Measurements from ENCODE around the gene TMEM198.

Gene TMEM198

DNA sequence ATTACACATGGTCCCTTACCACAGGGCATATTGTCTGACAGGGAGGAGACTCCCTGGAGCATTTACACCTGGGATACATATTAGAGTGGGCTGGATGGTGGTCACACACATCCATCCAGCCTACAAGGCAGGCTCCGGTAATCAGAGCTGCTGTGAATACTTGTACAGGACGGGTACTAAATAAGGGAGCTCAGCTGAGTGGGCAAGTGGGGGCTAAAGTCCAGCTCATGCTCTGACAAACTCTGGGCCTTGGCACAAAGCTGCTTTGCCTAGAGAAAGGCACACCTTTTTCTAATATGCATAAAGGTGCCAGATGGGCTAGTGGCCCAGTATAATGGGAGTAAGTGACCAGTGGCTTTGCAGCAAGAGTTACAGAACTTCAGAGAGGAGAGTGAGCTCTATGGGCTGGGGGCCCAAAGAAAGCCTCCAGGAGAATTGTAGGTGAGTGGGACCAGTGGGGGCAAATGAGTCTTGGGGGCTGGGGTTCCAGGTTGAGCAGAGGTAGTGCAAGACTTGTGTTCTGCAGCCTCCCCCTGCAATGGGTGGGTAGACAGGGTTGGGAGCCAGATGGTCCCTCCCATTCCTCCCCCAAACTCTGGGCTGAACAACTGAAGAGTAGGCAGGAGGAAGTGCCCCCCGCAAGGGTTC lies 1.6 kb downstream of the TMEM198 start:
- peaks cover 25% of the 10 kb centered on the region for H3K4me1 ChIP-seq (ENCODE audit: control insufficient read depth, insufficient read depth, low read length, poor library complexity, severe bottlenecking)
- H3K4me3 ChIP-seq (ENCODE audit: insufficient read depth, low read depth, low read length, poor library complexity, severe bottlenecking) = no peak overlapping the region
- H3K36me3 ChIP-seq (ENCODE audit: control insufficient read depth, insufficient read depth, low read length) = no peaks in the 10 kb centered on the region
- H3K27ac ChIP-seq (ENCODE audit: insufficient read depth, low read length, poor library complexity, severe bottlenecking) = no peak overlapping the region
- no peaks in the 10 kb centered on the region for H3K27me3 ChIP-seq (replicated peaks; ENCODE audit: control insufficient read depth, insufficient read depth, low read length, poor library complexity, severe bottlenecking)
- no peaks in the 10 kb centered on the region for H3K9me3 ChIP-seq (ENCODE audit: control insufficient read depth, low read length)
- DNase-seq = no peak

DNA sequence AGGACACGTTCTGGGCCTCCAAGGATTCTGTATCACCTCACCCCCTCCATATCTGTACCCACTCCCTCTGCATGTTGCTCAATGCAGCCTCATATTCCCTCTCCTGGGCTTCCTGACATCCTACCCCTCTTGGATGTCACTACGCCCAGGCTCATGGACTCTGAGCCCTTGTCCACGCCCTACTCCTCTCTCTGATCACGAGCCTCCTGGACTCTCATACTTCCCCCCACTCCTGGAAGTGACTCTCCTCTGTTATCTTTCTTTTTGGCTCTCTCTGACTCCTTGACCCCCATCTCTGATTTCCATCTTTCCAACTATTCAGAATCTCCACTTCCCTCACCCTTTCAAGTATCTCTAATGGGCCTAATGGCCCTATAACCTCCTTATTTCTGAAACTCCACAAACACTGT lies 2.1 kb downstream of the TMEM198 start:
- no peaks in the 10 kb centered on the region for H3K36me3 ChIP-seq (ENCODE audit: control insufficient read depth, insufficient read depth, low read length)
- no peaks in the 10 kb centered on the region for H3K9me3 ChIP-seq (ENCODE audit: control insufficient read depth, low read length)
- no peak overlapping the region for H3K27ac ChIP-seq (ENCODE audit: insufficient read depth, low read length, poor library complexity, severe bottlenecking)
- H3K4me1 ChIP-seq (ENCODE audit: control insufficient read depth, insufficient read depth, low read length, poor library complexity, severe bottlenecking) = peaks cover 25% of the 10 kb centered on the region
- H3K4me3 ChIP-seq (ENCODE audit: insufficient read depth, low read depth, low read length, poor library complexity, severe bottlenecking) = no peak overlapping the region
- DNase-seq = no peak
- no peaks in the 10 kb centered on the region for H3K27me3 ChIP-seq (replicated peaks; ENCODE audit: control insufficient read depth, insufficient read depth, low read length, poor library complexity, severe bottlenecking)

DNA sequence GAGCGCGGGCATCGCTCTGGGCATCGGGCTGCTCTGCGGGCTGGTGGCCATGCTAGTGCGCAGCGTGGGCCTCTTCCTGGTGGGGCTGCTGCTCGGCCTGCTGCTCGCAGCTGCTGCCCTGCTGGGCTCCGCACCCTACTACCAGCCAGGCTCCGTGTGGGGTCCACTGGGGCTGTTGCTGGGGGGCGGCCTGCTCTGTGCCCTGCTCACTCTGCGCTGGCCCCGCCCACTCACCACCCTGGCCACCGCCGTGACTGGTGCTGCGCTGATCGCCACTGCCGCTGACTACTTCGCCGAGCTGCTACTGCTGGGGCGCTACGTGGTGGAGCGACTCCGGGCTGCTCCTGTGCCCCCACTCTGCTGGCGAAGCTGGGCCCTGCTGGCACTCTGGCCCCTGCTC lies 3.8 kb downstream of the TMEM198 start:
- Histone ChIP-seq H3K9me3 (ENCODE audit: control insufficient read depth, low read length) (no peaks in the 10 kb centered on the region), H3K36me3 (ENCODE audit: control insufficient read depth, insufficient read depth, low read length) (no peaks in the 10 kb centered on the region), H3K4me1 (ENCODE audit: control insufficient read depth, insufficient read depth, low read length, poor library complexity, severe bottlenecking) (peaks cover 20% of the 10 kb centered on the region), H3K27ac (ENCODE audit: insufficient read depth, low read length, poor library complexity, severe bottlenecking) (no peak overlapping the region), H3K4me3 (ENCODE audit: insufficient read depth, low read depth, low read length, poor library complexity, severe bottlenecking) (no peak overlapping the region), H3K27me3 (replicated peaks; ENCODE audit: control insufficient read depth, insufficient read depth, low read length, poor library complexity, severe bottlenecking) (peaks cover 8% of the 10 kb centered on the region)
- no peak for DNase-seq

DNA sequence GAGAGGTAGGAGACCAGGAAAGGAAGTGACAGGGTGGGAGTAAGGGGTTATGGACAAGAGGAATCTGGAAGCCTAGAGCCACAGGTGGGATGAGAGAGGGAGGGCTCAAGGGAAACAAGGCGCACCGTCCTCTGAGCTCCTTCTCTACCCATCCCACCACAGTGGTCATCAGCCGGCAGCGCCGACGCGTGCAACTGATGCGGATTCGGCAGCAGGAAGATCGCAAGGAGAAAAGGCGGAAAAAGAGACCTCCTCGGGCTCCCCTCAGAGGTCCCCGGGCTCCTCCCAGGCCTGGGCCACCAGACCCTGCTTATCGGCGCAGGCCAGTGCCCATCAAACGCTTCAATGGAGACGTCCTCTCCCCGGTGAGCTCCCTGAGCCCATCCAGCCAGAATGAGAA lies 5.2 kb downstream of the TMEM198 start:
- Histone ChIP-seq H3K36me3 (ENCODE audit: control insufficient read depth, insufficient read depth, low read length) (no peaks in the 10 kb centered on the region), H3K9me3 (ENCODE audit: control insufficient read depth, low read length) (no peaks in the 10 kb centered on the region), H3K4me1 (ENCODE audit: control insufficient read depth, insufficient read depth, low read length, poor library complexity, severe bottlenecking) (peaks cover 18% of the 10 kb centered on the region), H3K27me3 (replicated peaks; ENCODE audit: control insufficient read depth, insufficient read depth, low read length, poor library complexity, severe bottlenecking) (peaks cover 22% of the 10 kb centered on the region), H3K27ac (ENCODE audit: insufficient read depth, low read length, poor library complexity, severe bottlenecking) (no peak overlapping the region), H3K4me3 (ENCODE audit: insufficient read depth, low read depth, low read length, poor library complexity, severe bottlenecking) (no peak overlapping the region)
- DNase-seq = no peak

DNA sequence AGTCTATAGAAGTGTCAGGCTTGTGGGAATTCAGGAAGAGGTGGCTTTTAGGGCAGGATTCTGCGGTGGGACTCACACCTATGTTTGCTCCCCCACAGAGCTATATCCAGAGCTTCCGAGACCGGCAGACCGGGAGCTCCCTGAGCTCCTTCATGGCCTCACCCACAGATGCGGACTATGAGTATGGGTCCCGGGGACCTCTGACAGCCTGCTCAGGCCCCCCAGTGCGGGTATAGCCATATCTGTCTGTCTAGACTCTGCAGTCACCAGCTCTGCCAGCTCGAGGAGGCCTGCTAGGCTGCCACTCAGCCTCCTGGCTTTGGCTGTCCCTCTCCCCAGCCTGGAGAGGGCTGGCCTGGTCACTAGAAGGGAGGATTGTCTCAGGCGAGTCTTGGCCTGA lies 5.8 kb downstream of the TMEM198 start:
- no peaks in the 10 kb centered on the region for H3K36me3 ChIP-seq (ENCODE audit: control insufficient read depth, insufficient read depth, low read length)
- no peaks in the 10 kb centered on the region for H3K9me3 ChIP-seq (ENCODE audit: control insufficient read depth, low read length)
- DNase-seq = no peak
- H3K27ac ChIP-seq (ENCODE audit: insufficient read depth, low read length, poor library complexity, severe bottlenecking) = no peak overlapping the region
- H3K4me1 ChIP-seq (ENCODE audit: control insufficient read depth, insufficient read depth, low read length, poor library complexity, severe bottlenecking) = peaks cover 15% of the 10 kb centered on the region
- no peak overlapping the region for H3K4me3 ChIP-seq (ENCODE audit: insufficient read depth, low read depth, low read length, poor library complexity, severe bottlenecking)
- H3K27me3 ChIP-seq (replicated peaks; ENCODE audit: control insufficient read depth, insufficient read depth, low read length, poor library complexity, severe bottlenecking) = peaks cover 23% of the 10 kb centered on the region

DNA sequence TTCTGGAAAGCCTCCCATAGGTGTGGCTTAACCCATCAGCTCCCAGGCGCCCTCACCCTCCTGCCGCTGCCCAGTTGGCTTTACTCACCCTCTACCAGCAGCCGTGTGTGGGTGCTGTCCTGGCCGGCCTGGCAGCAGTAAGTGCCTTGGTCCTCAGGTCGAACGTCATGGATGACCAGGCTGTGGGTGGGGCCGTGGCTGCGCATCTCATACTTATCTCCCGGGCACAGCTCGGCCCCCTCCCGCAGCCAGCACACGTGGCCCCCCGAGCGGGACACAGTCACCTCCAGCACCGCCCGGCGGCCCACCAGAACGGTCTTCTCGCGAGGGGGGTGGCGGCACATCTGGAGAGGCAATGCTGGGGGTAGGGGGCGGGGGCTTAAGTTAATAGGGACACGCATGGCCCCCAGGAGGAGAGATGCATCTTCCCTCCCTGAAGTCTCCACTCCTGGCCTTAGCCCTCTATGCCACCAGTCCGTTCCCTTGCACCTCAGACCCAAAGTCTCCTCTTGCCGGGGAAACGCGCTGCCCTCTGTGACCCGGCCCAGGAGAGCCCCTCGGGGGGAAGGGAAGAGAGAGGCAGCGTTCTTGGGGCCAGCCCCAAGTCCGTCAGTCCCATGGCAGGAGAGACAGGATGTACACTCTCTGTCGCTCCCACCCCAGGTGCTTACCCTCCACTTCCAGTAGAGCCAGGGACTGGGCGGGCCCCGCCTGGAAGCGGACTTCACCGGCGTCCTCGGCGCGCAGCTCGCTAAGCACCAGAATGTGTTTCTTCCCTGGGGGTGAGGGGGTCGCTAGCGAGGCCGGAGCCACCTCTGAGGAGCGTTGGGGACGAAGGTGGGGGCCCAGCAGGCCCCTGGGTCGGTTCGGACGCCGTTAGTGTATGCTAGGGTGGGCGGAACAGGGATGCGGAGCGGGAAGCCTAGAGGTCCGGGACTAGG lies 7.9 kb downstream of the TMEM198 start:
- Histone ChIP-seq H3K4me1 (ENCODE audit: control insufficient read depth, insufficient read depth, low read length, poor library complexity, severe bottlenecking) (peaks cover 15% of the 10 kb centered on the region), H3K27ac (ENCODE audit: insufficient read depth, low read length, poor library complexity, severe bottlenecking) (no peak overlapping the region), H3K9me3 (ENCODE audit: control insufficient read depth, low read length) (no peaks in the 10 kb centered on the region), H3K27me3 (replicated peaks; ENCODE audit: control insufficient read depth, insufficient read depth, low read length, poor library complexity, severe bottlenecking) (peaks cover 23% of the 10 kb centered on the region), H3K36me3 (ENCODE audit: control insufficient read depth, insufficient read depth, low read length) (no peaks in the 10 kb centered on the region), H3K4me3 (ENCODE audit: insufficient read depth, low read depth, low read length, poor library complexity, severe bottlenecking) (peak overlapping the region; percentile 48)
- no peak for DNase-seq

DNA sequence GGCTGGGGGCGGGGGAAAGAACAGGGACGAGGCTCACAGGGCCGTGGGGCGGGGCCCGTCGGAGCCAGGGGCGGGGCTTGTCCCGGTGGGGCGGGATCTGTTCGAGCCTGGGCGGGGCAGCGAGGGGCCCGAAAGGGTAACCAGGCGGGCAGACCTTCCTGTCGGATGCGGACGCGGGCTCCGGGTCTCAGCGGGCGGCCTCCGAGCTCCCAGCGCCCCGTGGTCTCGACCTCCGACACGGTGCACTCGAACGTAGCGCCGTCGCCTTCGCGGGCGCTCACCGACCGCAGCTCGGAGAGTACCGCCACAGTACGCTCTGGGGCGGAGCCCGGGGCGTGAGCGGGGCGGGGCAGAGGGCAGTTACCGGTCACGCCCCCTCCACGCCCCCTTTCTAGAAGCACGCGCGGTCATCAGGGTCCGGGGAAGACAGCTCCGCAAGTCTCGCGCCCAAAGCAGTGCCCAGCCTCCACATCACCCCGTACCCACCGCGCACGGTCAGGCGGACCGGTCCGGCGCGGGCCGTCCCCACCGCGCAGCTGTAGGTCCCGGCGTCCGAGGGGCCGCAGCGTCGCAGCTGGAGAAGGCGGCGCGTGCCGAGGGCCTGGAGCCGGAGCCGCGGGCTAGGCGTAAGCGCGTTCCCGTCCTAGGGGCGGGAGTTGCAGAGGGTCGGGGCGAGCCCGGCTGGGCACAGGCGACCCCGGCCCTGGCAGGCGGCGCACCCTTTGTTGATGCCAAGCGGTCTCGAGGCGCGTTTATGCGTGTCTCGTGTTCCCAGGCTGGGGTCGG lies 8.7 kb downstream of the TMEM198 start:
- H3K4me1 ChIP-seq (ENCODE audit: control insufficient read depth, insufficient read depth, low read length, poor library complexity, severe bottlenecking) = peaks cover 15% of the 10 kb centered on the region
- H3K9me3 ChIP-seq (ENCODE audit: control insufficient read depth, low read length) = no peaks in the 10 kb centered on the region
- H3K36me3 ChIP-seq (ENCODE audit: control insufficient read depth, insufficient read depth, low read length) = no peaks in the 10 kb centered on the region
- no peak overlapping the region for H3K27ac ChIP-seq (ENCODE audit: insufficient read depth, low read length, poor library complexity, severe bottlenecking)
- H3K27me3 ChIP-seq (replicated peaks; ENCODE audit: control insufficient read depth, insufficient read depth, low read length, poor library complexity, severe bottlenecking) = peaks cover 25% of the 10 kb centered on the region
- peak; percentile 56 to 69 (median 67) for DNase-seq
- peak overlapping the region; percentile 48 for H3K4me3 ChIP-seq (ENCODE audit: insufficient read depth, low read depth, low read length, poor library complexity, severe bottlenecking)

DNA sequence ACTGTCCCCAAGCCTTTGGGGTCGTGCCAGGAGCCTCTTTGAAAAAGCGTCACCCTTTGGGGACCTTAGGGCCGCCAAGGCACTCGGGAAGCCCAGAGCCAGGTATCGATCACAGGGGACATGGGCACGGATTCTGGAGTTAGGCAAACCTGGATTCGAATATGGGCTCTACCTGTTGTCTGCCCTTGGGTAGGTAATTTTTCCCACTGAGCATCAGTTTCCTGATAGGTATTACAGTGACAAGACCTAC lies 9.3 kb downstream of the TMEM198 start:
- peaks cover 15% of the 10 kb centered on the region for H3K4me1 ChIP-seq (ENCODE audit: control insufficient read depth, insufficient read depth, low read length, poor library complexity, severe bottlenecking)
- H3K9me3 ChIP-seq (ENCODE audit: control insufficient read depth, low read length) = no peaks in the 10 kb centered on the region
- H3K27me3 ChIP-seq (replicated peaks; ENCODE audit: control insufficient read depth, insufficient read depth, low read length, poor library complexity, severe bottlenecking) = peaks cover 25% of the 10 kb centered on the region
- DNase-seq = no peak
- H3K36me3 ChIP-seq (ENCODE audit: control insufficient read depth, insufficient read depth, low read length) = no peaks in the 10 kb centered on the region
- peak overlapping the region; percentile 48 for H3K4me3 ChIP-seq (ENCODE audit: insufficient read depth, low read depth, low read length, poor library complexity, severe bottlenecking)
- H3K27ac ChIP-seq (ENCODE audit: insufficient read depth, low read length, poor library complexity, severe bottlenecking) = no peak overlapping the region

DNA sequence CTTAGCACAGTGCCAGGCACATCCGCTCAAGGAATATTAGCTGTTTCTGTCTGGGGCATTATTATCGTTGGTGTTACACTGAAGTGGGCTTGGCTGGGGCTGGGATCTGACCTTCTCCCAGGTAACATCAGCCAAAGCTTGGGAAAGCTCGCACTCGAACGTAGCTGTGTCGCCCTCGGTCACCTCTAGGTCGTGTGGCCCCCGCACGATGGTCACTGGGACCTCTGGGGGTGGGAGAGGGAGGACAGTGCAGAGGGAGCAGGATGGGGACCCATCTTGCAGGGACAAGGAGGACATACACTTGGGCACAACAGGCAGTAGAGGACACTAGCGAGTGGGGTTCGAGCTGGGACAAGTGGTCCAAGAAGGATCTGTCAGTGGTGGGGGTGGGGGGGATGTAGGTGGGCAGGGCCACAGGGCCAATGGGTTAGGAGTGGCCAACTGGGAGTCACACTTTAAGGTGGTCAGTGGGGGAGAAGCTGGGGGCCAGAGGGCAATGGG lies 9.7 kb downstream of the TMEM198 start:
- no peaks in the 10 kb centered on the region for H3K9me3 ChIP-seq (ENCODE audit: control insufficient read depth, low read length)
- H3K4me3 ChIP-seq (ENCODE audit: insufficient read depth, low read depth, low read length, poor library complexity, severe bottlenecking) = no peak overlapping the region
- H3K27ac ChIP-seq (ENCODE audit: insufficient read depth, low read length, poor library complexity, severe bottlenecking) = no peak overlapping the region
- no peak for DNase-seq
- peaks cover 25% of the 10 kb centered on the region for H3K27me3 ChIP-seq (replicated peaks; ENCODE audit: control insufficient read depth, insufficient read depth, low read length, poor library complexity, severe bottlenecking)
- peaks cover 15% of the 10 kb centered on the region for H3K4me1 ChIP-seq (ENCODE audit: control insufficient read depth, insufficient read depth, low read length, poor library complexity, severe bottlenecking)
- no peaks in the 10 kb centered on the region for H3K36me3 ChIP-seq (ENCODE audit: control insufficient read depth, insufficient read depth, low read length)

Data from effector memory CD4-positive, alpha-beta T cell (primary cell).